CD4-positive, alpha-beta T cell (primary cell): ENCODE results near the gene AUTS2. TPM values are rescaled to one million over a fixed set of nuclear protein-coding genes. Genes with fewer than 3 reads are reported as not detected.

Experiments used
- ATAC-seq: fragments of 200-7000 bp; cut with Tn5 transposase; one replicate; pipeline ENCODE4 v1.10.0; 2022; ENCODE audit warnings: mild to moderate bottlenecking; ENCODE audit not compliant: poor library complexity
- CTCF ChIA-PET: fragments of 350-600 bp; sonication (Branson Sonifier 250); formaldehyde crosslinking; loops from one replicate; lab custom pipeline; 2021; ENCODE audit warnings: antibody characterized with exemption, inconsistent platforms; lab: Charles Lee
- POLR2A ChIA-PET: fragments of 350-600 bp; sonication (Branson Sonifier 250); formaldehyde crosslinking; loops from one replicate; lab custom pipeline; 2021; ENCODE audit warnings: antibody characterized with exemption, inconsistent platforms; lab: Charles Lee
- DNase-seq, 14 experiments: peaks; one replicate each; pipeline ENCODE4 v3.0.0-alpha.2; 2013 to 2020; ENCODE audit warnings: mixed read lengths in 2 of 14
- H3K27ac ChIP-seq, 2 donors: one replicate each; pipeline versions ENCODE4 v1.5.1 to v1.7.0; 2013; ENCODE audit warnings: low read length in 2 of 2, low read depth in 1 of 2, mild to moderate bottlenecking in 1 of 2
- H3K27me3 ChIP-seq, 2 experiments: 1 replicate in 1 of 2; 2 replicates in 1 of 2; pipeline versions ENCODE4 v1.6.1 to v1.7.0; 2013; ENCODE audit warnings: low read length in 2 of 2, control low read depth in 1 of 2, mild to moderate bottlenecking in 1 of 2, moderate library complexity in 1 of 2; ENCODE audit not compliant: insufficient read depth in 2 of 2, control insufficient read depth in 1 of 2
- H3K36me3 ChIP-seq: one replicate; pipeline ENCODE4 v1.6.1; 2013; ENCODE audit warnings: low read length, control low read depth; ENCODE audit not compliant: insufficient read depth
- H3K4me1 ChIP-seq: one replicate; pipeline ENCODE4 v1.6.1; 2013; ENCODE audit warnings: low read length, control low read depth; ENCODE audit not compliant: insufficient read depth
- H3K4me3 ChIP-seq: one replicate; pipeline ENCODE4 v1.5.1; 2013; ENCODE audit warnings: mild to moderate bottlenecking, low read length, moderate library complexity
- H3K9me3 ChIP-seq, 2 experiments: 1 replicate in 1 of 2; 2 replicates in 1 of 2; pipeline versions ENCODE4 v1.6.1 to v1.7.0; 2013; ENCODE audit warnings: low read length in 2 of 2, mild to moderate bottlenecking in 2 of 2, control low read depth in 1 of 2, moderate library complexity in 1 of 2; ENCODE audit not compliant: control insufficient read depth in 1 of 2, insufficient read depth in 1 of 2
- H3K27ac Mint-ChIP-seq: one replicate; pipeline ENCODE4 v1.8.0; 2020; ENCODE audit warnings: mixed read lengths
- H3K27me3 Mint-ChIP-seq: one replicate; pipeline ENCODE4 v1.8.0; 2021; ENCODE audit warnings: mixed read lengths
- H3K36me3 Mint-ChIP-seq: one replicate; pipeline ENCODE4 v1.8.0; 2021; ENCODE audit warnings: low read depth, mixed read lengths
- H3K4me1 Mint-ChIP-seq: one replicate; pipeline ENCODE4 v1.8.0; 2021; ENCODE audit warnings: low read depth, mixed read lengths
- H3K4me3 Mint-ChIP-seq: one replicate; pipeline ENCODE4 v1.8.0; 2020; ENCODE audit warnings: mild to moderate bottlenecking, mixed read lengths
- H3K9me3 Mint-ChIP-seq: one replicate; pipeline ENCODE4 v1.8.0; 2020; ENCODE audit warnings: mixed read lengths
- intact Hi-C, 2 experiments: fragments of 100-400 bp; cut with DNase I in 1 of 2; cut with micrococcal nuclease in 1 of 2; formaldehyde crosslinking; loops; one replicate each; pipeline versions ENCODE4 v1.15.1 to v1.9.0; 2023 to 2025; cut with DNase I, micrococcal nuclease
- total RNA-seq, 174 experiments: library from RNA in 2 of 174; stranded (reverse) in 2 of 174; gene quantifications; one replicate each; pipeline ENCODE4 v1.2.3 and lab custom pipeline; 2021 to 2026
- TF ChIP-seq, protein P1 (sequence below): fragments of 200-600 bp; IDR thresholded peaks from one replicate; pipeline ENCODE4 v1.8.0; 2022; ENCODE audit warnings: antibody characterized with exemption, mild to moderate bottlenecking

The AUTS2 gene
- total RNA-seq, 2 experiments from 2014 or later: 43.6 to 47.6 TPM

DNA sequence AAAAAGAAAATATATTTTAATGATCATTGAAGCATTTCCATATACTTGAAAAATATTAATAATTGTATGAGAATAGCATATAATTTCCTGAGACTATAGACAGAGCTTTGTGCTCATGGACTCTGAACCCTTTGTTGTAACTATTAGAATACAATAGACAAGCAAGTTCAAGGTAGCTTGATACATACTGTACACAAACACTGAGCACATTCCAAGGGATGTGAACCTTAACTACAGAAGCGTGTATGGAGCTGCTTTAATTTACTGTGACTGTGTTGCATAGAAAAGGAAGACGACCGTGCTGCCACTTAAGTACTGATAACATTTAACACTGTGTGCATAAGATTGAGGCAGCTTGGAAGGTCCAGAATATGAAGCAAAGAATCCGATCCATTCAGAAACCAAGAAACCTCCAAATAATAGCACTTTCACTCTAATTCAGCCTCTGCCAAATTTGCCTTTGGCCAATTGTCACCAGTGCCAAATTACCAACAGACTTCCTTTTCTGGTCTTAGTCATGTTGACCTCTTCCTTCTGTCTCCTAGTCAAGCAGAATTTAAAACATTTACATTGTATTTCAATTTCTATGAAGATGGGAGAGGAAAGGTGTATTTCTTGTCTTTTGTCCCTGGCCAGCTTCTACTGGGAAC, 967.6 kb downstream of the AUTS2 start:
- ChIA-PET CTCF (interaction anchor here (0.5 kb wide), 1 partner anchor 13 kb away, joined by 3 read pairs; no protein-coding TSS in a partner anchor), POLR2A (no interaction called here)
- intact Hi-C loops: no loop called here

DNA sequence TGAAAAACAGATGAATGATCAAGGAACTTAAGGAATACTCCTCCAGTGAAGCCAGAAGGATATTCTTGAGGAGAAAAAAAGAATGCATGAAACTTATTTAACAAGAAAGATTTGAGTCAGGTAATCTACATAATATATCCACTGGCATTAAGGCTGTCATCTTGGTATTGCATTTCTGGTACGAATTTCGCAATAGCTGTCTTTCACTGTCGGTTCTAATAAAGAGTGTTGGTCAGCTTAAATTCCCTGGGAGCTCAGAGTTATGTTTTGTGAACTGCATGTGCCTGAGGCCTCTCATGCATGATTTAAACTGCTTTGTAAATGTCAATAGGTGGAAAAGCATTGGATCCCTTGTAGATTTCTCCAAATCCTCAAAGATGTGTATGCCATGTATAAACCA, 968.4 kb downstream of the AUTS2 start:
- ATAC-seq (no peak), DNase-seq (no peak)
- Histone ChIP-seq H3K36me3 (no peaks in the 10 kb centered on the region), H3K27ac (no peak overlapping the region), H3K4me3 (no peak overlapping the region), H3K27me3 (no peaks in the 10 kb centered on the region), H3K9me3 (no peaks in the 10 kb centered on the region), H3K4me1 (no peaks in the 10 kb centered on the region)
- H3K27me3 Mint-ChIP-seq: no peaks in the 10 kb centered on the region
- no peaks in the 10 kb centered on the region for H3K36me3 Mint-ChIP-seq
- H3K4me1 Mint-ChIP-seq: no peaks in the 10 kb centered on the region
- no peak overlapping the region for H3K27ac Mint-ChIP-seq
- TF ChIP-seq, protein P1, sequence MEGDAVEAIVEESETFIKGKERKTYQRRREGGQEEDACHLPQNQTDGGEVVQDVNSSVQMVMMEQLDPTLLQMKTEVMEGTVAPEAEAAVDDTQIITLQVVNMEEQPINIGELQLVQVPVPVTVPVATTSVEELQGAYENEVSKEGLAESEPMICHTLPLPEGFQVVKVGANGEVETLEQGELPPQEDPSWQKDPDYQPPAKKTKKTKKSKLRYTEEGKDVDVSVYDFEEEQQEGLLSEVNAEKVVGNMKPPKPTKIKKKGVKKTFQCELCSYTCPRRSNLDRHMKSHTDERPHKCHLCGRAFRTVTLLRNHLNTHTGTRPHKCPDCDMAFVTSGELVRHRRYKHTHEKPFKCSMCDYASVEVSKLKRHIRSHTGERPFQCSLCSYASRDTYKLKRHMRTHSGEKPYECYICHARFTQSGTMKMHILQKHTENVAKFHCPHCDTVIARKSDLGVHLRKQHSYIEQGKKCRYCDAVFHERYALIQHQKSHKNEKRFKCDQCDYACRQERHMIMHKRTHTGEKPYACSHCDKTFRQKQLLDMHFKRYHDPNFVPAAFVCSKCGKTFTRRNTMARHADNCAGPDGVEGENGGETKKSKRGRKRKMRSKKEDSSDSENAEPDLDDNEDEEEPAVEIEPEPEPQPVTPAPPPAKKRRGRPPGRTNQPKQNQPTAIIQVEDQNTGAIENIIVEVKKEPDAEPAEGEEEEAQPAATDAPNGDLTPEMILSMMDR: no peak
- no peak overlapping the region for H3K4me3 Mint-ChIP-seq
- POLR2A ChIA-PET: no interaction called here
- intact Hi-C loops: no loop called here
- H3K9me3 Mint-ChIP-seq: no peaks in the 10 kb centered on the region
- CTCF ChIA-PET: no interaction called here

More for the DNA sequence above, 967.6 kb downstream of the AUTS2 start:
- Mint-ChIP-seq H3K9me3 (no peaks in the 10 kb centered on the region), H3K4me3 (no peak overlapping the region), H3K4me1 (no peaks in the 10 kb centered on the region), H3K36me3 (no peaks in the 10 kb centered on the region), H3K27ac (no peak overlapping the region), H3K27me3 (no peaks in the 10 kb centered on the region)
- Histone ChIP-seq H3K4me3 (no peak overlapping the region), H3K27me3 (no peaks in the 10 kb centered on the region), H3K4me1 (no peaks in the 10 kb centered on the region), H3K9me3 (no peaks in the 10 kb centered on the region), H3K27ac (no peak overlapping the region), H3K36me3 (no peaks in the 10 kb centered on the region)
- TF ChIP-seq, protein P1: no peak
- DNase-seq (no peak), ATAC-seq (no peak)

DNA sequence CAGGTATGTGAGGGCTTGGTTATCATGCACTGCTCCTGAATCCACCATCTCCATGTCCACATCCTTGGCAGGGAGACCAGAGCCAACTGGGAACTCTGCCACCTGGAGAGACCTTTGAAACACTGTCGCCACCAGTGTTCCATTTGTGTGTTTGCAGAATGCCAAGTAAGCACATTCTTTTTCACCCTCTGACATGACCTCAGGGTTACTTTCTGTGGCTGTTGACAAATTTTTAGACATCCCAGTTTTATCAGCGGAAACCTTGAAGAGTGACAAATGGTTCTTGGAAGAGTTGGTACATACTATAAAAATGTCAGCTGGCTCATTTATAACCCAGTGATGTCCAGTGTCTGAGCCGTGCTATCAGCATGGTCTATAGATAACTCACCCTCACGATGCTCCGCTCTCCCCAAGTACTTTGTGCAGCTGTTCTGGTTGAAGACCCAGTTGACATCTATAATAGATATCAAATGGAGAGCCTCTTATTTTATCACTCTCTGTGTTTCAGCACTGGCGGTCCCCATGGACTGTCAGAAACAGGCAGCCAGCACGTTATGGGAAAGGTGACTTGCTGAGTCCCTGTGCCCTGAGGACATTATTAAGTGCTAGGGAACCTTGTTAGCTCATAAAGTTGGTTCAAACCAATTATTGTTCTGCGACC, 970.5 kb downstream of the AUTS2 start:
- Histone ChIP-seq H3K4me1 (no peaks in the 10 kb centered on the region), H3K4me3 (no peak overlapping the region), H3K9me3 (no peaks in the 10 kb centered on the region), H3K27me3 (no peaks in the 10 kb centered on the region), H3K27ac (no peak overlapping the region), H3K36me3 (no peaks in the 10 kb centered on the region)
- TF ChIP-seq, protein P1: no peak
- intact Hi-C loops: no loop called here
- ChIA-PET POLR2A (no interaction called here), CTCF (no interaction called here)
- H3K27me3 Mint-ChIP-seq: no peaks in the 10 kb centered on the region
- DNase-seq (no peak), ATAC-seq (no peak)
- H3K27ac Mint-ChIP-seq: no peak overlapping the region
- H3K4me1 Mint-ChIP-seq: no peaks in the 10 kb centered on the region
- H3K4me3 Mint-ChIP-seq: no peak overlapping the region
- H3K9me3 Mint-ChIP-seq: no peaks in the 10 kb centered on the region
- no peaks in the 10 kb centered on the region for H3K36me3 Mint-ChIP-seq
